HFFc6 (cell line): Measurements from ENCODE around the gene BTG2. TPM values are rescaled to one million over a fixed set of nuclear protein-coding genes. Genes with fewer than 3 reads are reported as not detected.

Experiments
- DNase-seq: peaks from one replicate; pipeline ENCODE4 v3.0.0-alpha.2; 2018
- H3K27ac Mint-ChIP-seq: 2 replicates; pipeline ENCODE4 v1.8.0; 2020; ENCODE audit warnings: mild to moderate bottlenecking, mixed read lengths
- H3K27me3 Mint-ChIP-seq: 2 replicates; pipeline ENCODE4 v1.8.0; 2021; ENCODE audit warnings: mild to moderate bottlenecking, moderate library complexity, mixed read lengths; ENCODE audit not compliant: insufficient read depth
- H3K36me3 Mint-ChIP-seq: 2 replicates; pipeline ENCODE4 v1.8.0; 2021; ENCODE audit warnings: low read depth, mixed read lengths
- H3K4me1 Mint-ChIP-seq: 2 replicates; pipeline ENCODE4 v1.8.0; 2020; ENCODE audit warnings: low read depth, mixed read lengths
- H3K4me3 Mint-ChIP-seq: 2 replicates; pipeline ENCODE4 v1.8.0; 2020; ENCODE audit warnings: mild to moderate bottlenecking, moderate library complexity, mixed read lengths
- H3K9me3 Mint-ChIP-seq: 2 replicates; pipeline ENCODE4 v1.8.0; 2020; ENCODE audit warnings: mild to moderate bottlenecking, mixed read lengths
- CTCF ChIP-seq: fragments of 200-600 bp; sonication (generic); IDR thresholded peaks from 2 replicates; pipeline ENCODE4 v1.5.0; 2021; ENCODE audit warnings: antibody characterized with exemption, mild to moderate bottlenecking
- total RNA-seq, 6 experiments: library from RNA; stranded (reverse); fragmentation: NEBNext Ultra II Directional; extraction: Animal tissue kit (Norgen Biotek cat#: 25700); gene quantifications; 2 replicates in 1 of 6; 3 replicates in 5 of 6; pipeline ENCODE4 v1.2.3, GENCODE V29; 2021

Gene BTG2
- total RNA-seq, 6 experiments from 2014 or later, result 12.7 to 18.5 (median 13.7) TPM

GRCh38 chr1:203354246-203354645, 48.9 kb downstream of the BTG2 start:
- Mint-ChIP-seq H3K27me3 (peaks cover 34% of the 10 kb centered on the region), H3K4me3 (no peak overlapping the region), H3K36me3 (no peaks in the 10 kb centered on the region), H3K27ac (peak overlapping the region; percentile 22; the same call in 1 of the 2 replicates), H3K4me1 (peaks cover 11% of the 10 kb centered on the region), H3K9me3 (no peaks in the 10 kb centered on the region)
- TF ChIP-seq CTCF, result no peak
- peak; percentile 69 for DNase-seq

- DNase-seq, result no peak
- H3K4me3 Mint-ChIP-seq, result no peak overlapping the region
- peaks cover 19% of the 10 kb centered on the region for H3K4me1 Mint-ChIP-seq
- H3K27ac Mint-ChIP-seq, result no peak overlapping the region
- H3K36me3 Mint-ChIP-seq, result no peaks in the 10 kb centered on the region
- peaks cover 41% of the 10 kb centered on the region for H3K27me3 Mint-ChIP-seq
- TF ChIP-seq CTCF, result no peak
- no peaks in the 10 kb centered on the region for H3K9me3 Mint-ChIP-seq
These were observed 53.8 kb downstream of the BTG2 start for GRCh38 chr1:203359010-203359571.

Other genes starting within 250 kb of the BTG2 start
- gene MYOG, start 219.5 kb upstream of the BTG2 start, total RNA-seq, result not detected
- gene ADORA1, start 177.8 kb upstream of the BTG2 start, total RNA-seq, result 1 to 10 TPM in 2 of 6 experiments, under 1 TPM in 4; 0.25 to 5.5 (median 0.53) TPM
- gene MYBPH, start 129.7 kb upstream of the BTG2 start, total RNA-seq, result not detected
- not detected for gene CHI3L1, start 118.8 kb upstream of the BTG2 start, total RNA-seq
- gene CHIT1, start 75.8 kb upstream of the BTG2 start, total RNA-seq, result not detected
- gene FMOD, start 45.6 kb downstream of the BTG2 start, total RNA-seq, result under 1 TPM; 0.19 to 0.66 (median 0.34) TPM
- under 1 TPM; 0.59 to 0.81 (median 0.70) TPM for gene PRELP, start 170.3 kb downstream of the BTG2 start, total RNA-seq
- not detected for gene OPTC, start 188.6 kb downstream of the BTG2 start, total RNA-seq